ENCODE data around the gene DNAH1.
"Not testable (repeated sequence)": the region's sequence is repeated elsewhere in the genome, so short reads cannot be mapped to it uniquely, and the experiment has no call there.

The DNAH1 gene

GRCh38 chr3:52278510-52279069, 37.5 kb upstream of the DNAH1 start, which contains the start of gene WDR82:
WDR82 (minus strand) TSS chr3:52278649; CDS start chr3:52278361, 288 bp downstream.
- ATAC-seq (ENCODE audit: low read depth) (peak; percentile 83), DNase-seq (ENCODE audit: low spot score) (peak; percentile 94)
- Histone ChIP-seq H3K27ac (ENCODE audit: poor library complexity, severe bottlenecking) (peak within 1 kb of the TSS; percentile 82), H3K9me3 (ENCODE audit: severe bottlenecking) (no peaks in the 10 kb centered on the region), H3K36me3 (ENCODE audit: low read depth) (peaks cover 29% of the 10 kb centered on the region), H3K27me3 (ENCODE audit: insufficient read depth, poor library complexity, severe bottlenecking) (no peaks in the 10 kb centered on the region), H3K4me3 (ENCODE audit: severe bottlenecking) (peak within 1 kb of the TSS; percentile 89), H3K4me1 (ENCODE audit: insufficient read depth, poor library complexity, severe bottlenecking) (peaks cover 22% of the 10 kb centered on the region)
- no peak for TF ChIP-seq CTCF (IDR thresholded peaks at IDR 0.05; ENCODE audit: poor library complexity, severe bottlenecking)

- Histone ChIP-seq H3K27ac (ENCODE audit: poor library complexity, severe bottlenecking) (peak overlapping the region; percentile 82), H3K9me3 (ENCODE audit: severe bottlenecking) (no peaks in the 10 kb centered on the region), H3K4me3 (ENCODE audit: severe bottlenecking) (no peak overlapping the region), H3K36me3 (ENCODE audit: low read depth) (peaks cover 19% of the 10 kb centered on the region), H3K4me1 (ENCODE audit: insufficient read depth, poor library complexity, severe bottlenecking) (peaks cover 22% of the 10 kb centered on the region), H3K27me3 (ENCODE audit: insufficient read depth, poor library complexity, severe bottlenecking) (no peaks in the 10 kb centered on the region)
- ATAC-seq (ENCODE audit: low read depth) (no peak), DNase-seq (ENCODE audit: low spot score) (no peak)
- TF ChIP-seq CTCF (IDR thresholded peaks at IDR 0.05; ENCODE audit: poor library complexity, severe bottlenecking) = no peak
Observed at GRCh38 chr3:52279596-52279995, 36.5 kb upstream of the DNAH1 start.

- Histone ChIP-seq H3K9me3 (ENCODE audit: severe bottlenecking) (no peaks in the 10 kb centered on the region), H3K4me1 (ENCODE audit: insufficient read depth, poor library complexity, severe bottlenecking) (peaks cover 22% of the 10 kb centered on the region), H3K36me3 (ENCODE audit: low read depth) (peaks cover 14% of the 10 kb centered on the region), H3K27ac (ENCODE audit: poor library complexity, severe bottlenecking) (peak overlapping the region; percentile 82), H3K4me3 (ENCODE audit: severe bottlenecking) (no peak overlapping the region), H3K27me3 (ENCODE audit: insufficient read depth, poor library complexity, severe bottlenecking) (no peaks in the 10 kb centered on the region)
- DNase-seq (ENCODE audit: low spot score) = no peak
- TF ChIP-seq CTCF (IDR thresholded peaks at IDR 0.05; ENCODE audit: poor library complexity, severe bottlenecking) = no peak
- no peak for ATAC-seq (ENCODE audit: low read depth)
Observed at GRCh38 chr3:52280050-52280461, 36.1 kb upstream of the DNAH1 start.

- Histone ChIP-seq H3K4me1 (ENCODE audit: insufficient read depth, poor library complexity, severe bottlenecking) (peaks cover 13% of the 10 kb centered on the region), H3K9me3 (ENCODE audit: severe bottlenecking) (no peaks in the 10 kb centered on the region), H3K4me3 (ENCODE audit: severe bottlenecking) (no peak overlapping the region), H3K27me3 (ENCODE audit: insufficient read depth, poor library complexity, severe bottlenecking) (no peaks in the 10 kb centered on the region), H3K27ac (ENCODE audit: poor library complexity, severe bottlenecking) (no peak overlapping the region), H3K36me3 (ENCODE audit: low read depth) (no peaks in the 10 kb centered on the region)
- no peak for ATAC-seq (ENCODE audit: low read depth)
- no peak for DNase-seq (ENCODE audit: low spot score)
- TF ChIP-seq CTCF (IDR thresholded peaks at IDR 0.05; ENCODE audit: poor library complexity, severe bottlenecking) = no peak
Observed at GRCh38 chr3:52281981-52282801, 33.9 kb upstream of the DNAH1 start.

- Histone ChIP-seq H3K36me3 (ENCODE audit: low read depth) (no peaks in the 10 kb centered on the region), H3K9me3 (ENCODE audit: severe bottlenecking) (no peaks in the 10 kb centered on the region), H3K27me3 (ENCODE audit: insufficient read depth, poor library complexity, severe bottlenecking) (no peaks in the 10 kb centered on the region), H3K4me1 (ENCODE audit: insufficient read depth, poor library complexity, severe bottlenecking) (peaks cover 14% of the 10 kb centered on the region), H3K27ac (ENCODE audit: poor library complexity, severe bottlenecking) (no peak overlapping the region), H3K4me3 (ENCODE audit: severe bottlenecking) (no peak overlapping the region)
- TF ChIP-seq CTCF (IDR thresholded peaks at IDR 0.05; ENCODE audit: poor library complexity, severe bottlenecking) = no peak
- DNase-seq (ENCODE audit: low spot score) = no peak
- no peak for ATAC-seq (ENCODE audit: low read depth)
Observed at GRCh38 chr3:52283306-52283705, 32.8 kb upstream of the DNAH1 start.

- not testable (repeated sequence) for DNase-seq (ENCODE audit: low spot score); H3K4me3 ChIP-seq (ENCODE audit: severe bottlenecking); H3K9me3 ChIP-seq (ENCODE audit: severe bottlenecking); H3K27ac ChIP-seq (ENCODE audit: poor library complexity, severe bottlenecking); H3K27me3 ChIP-seq (ENCODE audit: insufficient read depth, poor library complexity, severe bottlenecking); H3K36me3 ChIP-seq (ENCODE audit: low read depth); ATAC-seq (ENCODE audit: low read depth)
- H3K4me1 ChIP-seq (ENCODE audit: insufficient read depth, poor library complexity, severe bottlenecking) = peaks cover 21% of the 10 kb centered on the region
Observed at GRCh38 chr3:52284051-52284450, 32.1 kb upstream of the DNAH1 start.

All from RWPE2 (cell line).